GM19043 (cell line): ENCODE data around the gene TPRG1.

Source experiments
- ATAC-seq: cut with Tn5 transposase; IDR thresholded peaks from one replicate; pipeline ENCODE4 v1.9.1; 2021; ENCODE audit warnings: low read depth; ENCODE audit not compliant: unreplicated experiment

Gene TPRG1

DNA sequence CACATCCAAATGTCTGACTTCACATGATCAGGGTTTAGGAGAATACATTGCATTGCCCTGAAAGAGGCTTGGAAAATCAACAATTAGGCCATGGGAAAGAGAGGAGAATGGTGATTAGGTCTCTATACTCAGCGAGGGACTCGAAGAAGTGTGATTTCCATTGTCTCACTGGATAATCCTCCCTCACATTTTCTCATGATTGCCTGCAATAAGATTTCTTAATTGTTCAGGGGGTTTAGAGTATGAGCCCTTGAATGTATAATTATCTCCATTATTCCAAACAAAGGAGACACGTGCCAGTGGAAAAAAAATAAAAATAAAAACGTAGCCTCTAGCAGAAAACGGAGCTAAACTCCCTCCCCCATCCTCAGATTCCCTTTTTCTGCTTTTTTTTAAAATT is 173.2 kb downstream of the TPRG1 start:
- ATAC-seq = no peak

GRCh38 chr3:189349772-189350171 is 178.0 kb downstream of the TPRG1 start:
- no peak for ATAC-seq

GRCh38 chr3:189353318-189353965 is 181.7 kb downstream of the TPRG1 start:
- no peak for ATAC-seq

GRCh38 chr3:189353988-189354889 is 182.5 kb downstream of the TPRG1 start:
- ATAC-seq = no peak

GRCh38 chr3:189355115-189355480 is 183.3 kb downstream of the TPRG1 start:
- no peak for ATAC-seq

DNA sequence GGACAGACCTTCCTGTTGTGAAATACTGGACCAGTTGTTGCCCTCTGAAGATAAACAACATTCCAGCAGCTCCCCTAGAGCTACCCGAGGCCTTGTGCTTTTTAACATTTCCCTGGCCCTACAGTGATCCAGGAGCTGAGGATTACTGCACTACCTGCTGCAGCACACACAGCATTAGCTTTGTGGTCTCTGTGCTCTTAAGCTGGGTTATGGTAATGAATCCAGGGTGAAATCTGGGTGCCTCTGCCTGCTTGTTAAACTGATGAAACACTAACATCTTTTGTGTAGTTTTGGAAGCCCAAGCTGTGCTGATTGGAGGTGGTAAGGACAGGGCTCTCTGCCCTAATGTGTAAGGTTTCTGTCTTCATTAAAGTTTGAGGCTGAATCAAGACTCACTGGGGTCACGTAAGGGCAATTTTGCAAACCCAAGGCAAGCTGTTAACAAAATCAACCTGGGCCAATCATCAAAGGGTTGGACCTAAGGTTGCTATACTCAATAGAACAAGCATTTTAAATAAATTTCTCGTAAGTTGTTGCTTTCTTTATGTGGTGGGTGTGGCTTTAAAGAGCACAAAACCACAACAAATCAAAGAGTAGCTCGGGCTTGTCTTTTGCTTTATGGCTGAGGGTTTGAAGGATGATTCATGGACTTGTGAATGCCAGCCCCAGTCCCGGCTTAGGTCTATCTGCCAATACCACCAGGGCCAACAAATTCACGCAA is 183.9 kb downstream of the TPRG1 start:
- ATAC-seq = no peak

GRCh38 chr3:189360291-189360690 is 188.5 kb downstream of the TPRG1 start:
- no peak for ATAC-seq

GRCh38 chr3:189361103-189361835 is 189.5 kb downstream of the TPRG1 start:
- ATAC-seq = no peak

DNA sequence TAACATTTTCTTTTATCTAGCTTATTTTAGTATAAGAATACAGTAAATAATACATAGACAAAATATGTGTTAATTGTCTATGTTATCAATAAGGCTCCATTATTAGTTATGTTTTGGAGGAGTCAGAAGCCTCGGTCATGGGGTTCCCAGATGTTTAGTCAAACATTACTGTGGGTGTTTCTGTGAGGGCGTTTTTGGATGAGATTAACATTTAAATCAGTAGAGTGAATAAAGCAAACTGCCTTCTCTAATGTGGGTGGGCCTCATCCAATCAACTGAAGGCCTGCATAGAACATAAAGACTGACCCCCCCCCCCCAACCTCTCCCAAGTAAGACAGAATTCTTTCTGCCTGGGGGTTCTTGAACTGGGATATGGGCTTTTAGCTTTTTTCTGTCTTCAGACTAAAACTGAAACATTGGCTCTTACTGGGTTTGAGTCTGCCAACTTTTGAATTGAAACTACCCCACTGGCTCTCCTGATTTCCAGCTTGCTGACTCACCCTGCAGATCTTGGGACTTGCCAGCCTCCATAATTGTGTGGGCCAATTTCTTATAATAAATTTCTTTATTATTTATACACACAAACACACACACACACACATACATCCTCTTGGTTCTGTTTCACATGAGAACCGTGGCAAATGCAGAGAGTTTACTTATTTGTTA is 192.0 kb downstream of the TPRG1 start:
- ATAC-seq = no peak

GRCh38 chr3:189365609-189366564 is 194.1 kb downstream of the TPRG1 start:
- no peak for ATAC-seq

- ATAC-seq = no peak
These were observed 196.6 kb downstream of the TPRG1 start for GRCh38 chr3:189368384-189368783.

DNA sequence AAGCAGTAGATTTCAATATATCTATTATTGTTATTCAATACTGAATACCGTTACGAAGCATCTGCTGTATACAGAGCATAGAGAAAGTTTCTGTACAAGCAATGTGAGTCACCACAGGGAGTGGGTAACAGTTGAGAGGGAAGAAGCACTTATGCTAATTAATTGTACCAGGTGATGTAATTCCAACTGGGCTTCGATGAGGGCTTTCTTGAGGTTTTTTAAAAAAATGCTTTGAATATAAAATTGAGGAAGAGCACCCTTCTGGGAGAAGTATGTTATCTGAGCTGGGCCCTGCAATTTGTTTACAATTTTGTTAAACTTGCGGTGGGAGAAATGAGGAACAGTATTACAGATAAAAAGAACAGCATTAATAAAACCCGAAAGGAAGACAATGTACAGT is 197.9 kb downstream of the TPRG1 start:
- ATAC-seq = no peak

GRCh38 chr3:189372243-189372642 is 200.5 kb downstream of the TPRG1 start:
- no peak for ATAC-seq
